Measurements from ENCODE around the gene COQ4.

DNA sequence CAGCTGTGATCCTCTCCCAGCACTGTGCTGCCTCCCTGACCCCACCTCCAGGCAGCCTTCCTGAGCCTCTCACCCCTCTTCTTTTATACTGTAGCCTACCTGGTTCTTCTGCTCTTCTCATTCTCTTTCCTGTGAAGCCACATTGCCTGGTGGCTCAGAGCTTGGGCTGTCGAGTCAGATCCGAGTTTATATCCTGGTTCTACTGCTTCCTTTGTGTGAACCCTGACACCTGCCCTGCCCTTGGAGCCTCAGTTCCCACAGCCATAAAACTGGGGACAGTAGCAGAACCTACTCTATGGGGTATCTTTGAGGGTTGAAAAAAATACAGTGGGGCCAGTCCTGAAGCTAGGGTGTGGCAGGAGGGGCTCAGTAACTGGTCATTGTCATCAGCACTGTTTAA lies 26.5 kb downstream of the COQ4 start:
- TF ChIP-seq, protein P1, sequence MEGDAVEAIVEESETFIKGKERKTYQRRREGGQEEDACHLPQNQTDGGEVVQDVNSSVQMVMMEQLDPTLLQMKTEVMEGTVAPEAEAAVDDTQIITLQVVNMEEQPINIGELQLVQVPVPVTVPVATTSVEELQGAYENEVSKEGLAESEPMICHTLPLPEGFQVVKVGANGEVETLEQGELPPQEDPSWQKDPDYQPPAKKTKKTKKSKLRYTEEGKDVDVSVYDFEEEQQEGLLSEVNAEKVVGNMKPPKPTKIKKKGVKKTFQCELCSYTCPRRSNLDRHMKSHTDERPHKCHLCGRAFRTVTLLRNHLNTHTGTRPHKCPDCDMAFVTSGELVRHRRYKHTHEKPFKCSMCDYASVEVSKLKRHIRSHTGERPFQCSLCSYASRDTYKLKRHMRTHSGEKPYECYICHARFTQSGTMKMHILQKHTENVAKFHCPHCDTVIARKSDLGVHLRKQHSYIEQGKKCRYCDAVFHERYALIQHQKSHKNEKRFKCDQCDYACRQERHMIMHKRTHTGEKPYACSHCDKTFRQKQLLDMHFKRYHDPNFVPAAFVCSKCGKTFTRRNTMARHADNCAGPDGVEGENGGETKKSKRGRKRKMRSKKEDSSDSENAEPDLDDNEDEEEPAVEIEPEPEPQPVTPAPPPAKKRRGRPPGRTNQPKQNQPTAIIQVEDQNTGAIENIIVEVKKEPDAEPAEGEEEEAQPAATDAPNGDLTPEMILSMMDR (IDR thresholded peaks at IDR 0.05), result no peak
- no peak for TF ChIP-seq POLR2A (IDR thresholded peaks at IDR 0.05)

All from uterus (tissue), 2 donors.